Mucosa of descending colon (tissue), 3 donors: ENCODE measurements around the gene DMC1. TPM values are rescaled to one million over a fixed set of nuclear protein-coding genes. Genes with fewer than 3 reads are reported as not detected.

Experiments
- ATAC-seq: fragments of 200-7000 bp; cut with Tn5 transposase; one replicate; pipeline ENCODE4 v1.9.1; 2020; ENCODE audit warnings: mild to moderate bottlenecking, moderate library complexity
- DNase-seq, 3 donors: peaks; one replicate each; pipeline ENCODE4 v3.0.0-alpha.2; 2020
- H3K36me3 ChIP-seq: fragments of 200-600 bp; one replicate; pipeline ENCODE4 v1.8.0; 2021; ENCODE audit warnings: low read depth, mild to moderate bottlenecking
- H3K4me1 ChIP-seq: fragments of 200-600 bp; one replicate; pipeline ENCODE4 v1.8.0; 2021; ENCODE audit warnings: low read depth, mild to moderate bottlenecking
- H3K4me3 ChIP-seq: fragments of 200-600 bp; one replicate; pipeline ENCODE4 v1.8.0; 2021; ENCODE audit warnings: mild to moderate bottlenecking
- H3K9me3 ChIP-seq: fragments of 200-600 bp; one replicate; pipeline ENCODE4 v1.8.0; 2021; ENCODE audit warnings: mild to moderate bottlenecking
- CTCF ChIP-seq: fragments of 200-600 bp; IDR thresholded peaks from one replicate; pipeline ENCODE4 v1.8.0; 2022; ENCODE audit warnings: antibody characterized with exemption, mild to moderate bottlenecking
- intact Hi-C, 2 donors: fragments of 100-400 bp; cut with DNase I in 1 of 2; cut with micrococcal nuclease in 1 of 2; formaldehyde crosslinking; loops; one replicate each; pipeline versions ENCODE4 v1.11.0 to v1.11.1; 2022; cut with DNase I, micrococcal nuclease
- total RNA-seq, 3 donors: library from RNA; stranded (reverse); fragmentation: NEBNext Ultra II Directional in 2 of 3; extraction: Animal tissue kit (Norgen Biotek cat#: 25700) in 2 of 3; gene quantifications; one replicate each; pipeline versions ENCODE4 v1.2.1 to v1.2.4, GENCODE V29; 2021 to 2023
- donor health status: DM: no; HTN: no; CAD: no; lungs with moderate emphysema.
- donor health status: DM: no; HTN: no; CAD: no.
- donor health status: DM: no; HTN: yes; CAD: no.

DMC1 gene
- total RNA-seq, 3 donors from 2014 or later: 1.3 to 1.8 (median 1.7) TPM

- intact Hi-C loops: no loop called here
- no peak for TF ChIP-seq CTCF
- DNase-seq: no peak
- ATAC-seq: no peak
- Histone ChIP-seq H3K4me1 (peaks cover 5% of the 10 kb centered on the region), H3K4me3 (no peak overlapping the region), H3K36me3 (peaks cover 18% of the 10 kb centered on the region), H3K9me3 (no peaks in the 10 kb centered on the region)
These were observed 82.0 kb downstream of the DMC1 start for GRCh38 chr22:38487946-38488345.

GRCh38 chr22:38485783-38486182, 84.2 kb downstream of the DMC1 start:
- no peak for DNase-seq
- intact Hi-C loops: no loop called here
- no peak overlapping the region for H3K4me3 ChIP-seq
- peaks cover 1% of the 10 kb centered on the region for H3K4me1 ChIP-seq
- no peak for TF ChIP-seq CTCF
- ATAC-seq: peak; percentile 15
- no peaks in the 10 kb centered on the region for H3K9me3 ChIP-seq
- peaks cover 18% of the 10 kb centered on the region for H3K36me3 ChIP-seq

- ATAC-seq: no peak
- intact Hi-C loops: no loop called here
- no peaks in the 10 kb centered on the region for H3K4me1 ChIP-seq
These were observed 85.7 kb downstream of the DMC1 start for GRCh38 chr22:38484244-38484643.

GRCh38 chr22:38482662-38483308, 87.2 kb downstream of the DMC1 start:
- intact Hi-C loops: no loop called here
- no peak for DNase-seq

More at GRCh38 chr22:38484244-38484643, 85.7 kb downstream of the DMC1 start:
- DNase-seq: no peak
- Histone ChIP-seq H3K9me3 (no peaks in the 10 kb centered on the region), H3K4me3 (no peak overlapping the region), H3K36me3 (peaks cover 18% of the 10 kb centered on the region)
- TF ChIP-seq CTCF: no peak

GRCh38 chr22:38481871-38482332, 88.1 kb downstream of the DMC1 start:
- Histone ChIP-seq H3K4me3 (no peak overlapping the region), H3K4me1 (no peaks in the 10 kb centered on the region), H3K36me3 (peaks cover 5% of the 10 kb centered on the region), H3K9me3 (no peaks in the 10 kb centered on the region)
- intact Hi-C loops: no loop called here
- peak; percentile 6 for ATAC-seq
- no peak for TF ChIP-seq CTCF
- DNase-seq: no peak

More at GRCh38 chr22:38482662-38483308, 87.2 kb downstream of the DMC1 start:
- no peak for TF ChIP-seq CTCF
- ATAC-seq: no peak
- H3K4me3 ChIP-seq: no peak overlapping the region
- H3K4me1 ChIP-seq: no peaks in the 10 kb centered on the region
- no peaks in the 10 kb centered on the region for H3K9me3 ChIP-seq
- peaks cover 12% of the 10 kb centered on the region for H3K36me3 ChIP-seq
